ENCODE data around the gene TTC7B.

The TTC7B gene

GRCh38 chr14:90658541-90658967 lies 157.7 kb downstream of the TTC7B start:
- Histone ChIP-seq H3K27me3 (ENCODE audit: control insufficient read depth, insufficient read depth, low read length) (no peaks in the 10 kb centered on the region), H3K36me3 (ENCODE audit: control insufficient read depth, insufficient read depth, low read length) (no peaks in the 10 kb centered on the region), H3K9me3 (ENCODE audit: control insufficient read depth, insufficient read depth, low read length) (no peaks in the 10 kb centered on the region), H3K4me3 (ENCODE audit: low read depth, low read length) (no peak overlapping the region), H3K9ac (ENCODE audit: low read depth, low read length) (no peak overlapping the region), H3K4me1 (ENCODE audit: control insufficient read depth, insufficient read depth, low read length) (peaks cover 2% of the 10 kb centered on the region)

- no peak overlapping the region for H3K9ac ChIP-seq (ENCODE audit: low read depth, low read length)
- no peaks in the 10 kb centered on the region for H3K27me3 ChIP-seq (ENCODE audit: control insufficient read depth, insufficient read depth, low read length)
Observed at GRCh38 chr14:90656973-90657372, 159.3 kb downstream of the TTC7B start.

GRCh38 chr14:90655829-90656228 lies 160.4 kb downstream of the TTC7B start:
- Histone ChIP-seq H3K36me3 (ENCODE audit: control insufficient read depth, insufficient read depth, low read length) (no peaks in the 10 kb centered on the region), H3K4me3 (ENCODE audit: low read depth, low read length) (no peak overlapping the region), H3K27me3 (ENCODE audit: control insufficient read depth, insufficient read depth, low read length) (no peaks in the 10 kb centered on the region), H3K9me3 (ENCODE audit: control insufficient read depth, insufficient read depth, low read length) (no peaks in the 10 kb centered on the region), H3K9ac (ENCODE audit: low read depth, low read length) (no peak overlapping the region), H3K4me1 (ENCODE audit: control insufficient read depth, insufficient read depth, low read length) (peaks cover 3% of the 10 kb centered on the region)

More at GRCh38 chr14:90656973-90657372, 159.3 kb downstream of the TTC7B start:
- no peaks in the 10 kb centered on the region for H3K9me3 ChIP-seq (ENCODE audit: control insufficient read depth, insufficient read depth, low read length)
- no peak overlapping the region for H3K4me3 ChIP-seq (ENCODE audit: low read depth, low read length)
- H3K4me1 ChIP-seq (ENCODE audit: control insufficient read depth, insufficient read depth, low read length) = peaks cover 3% of the 10 kb centered on the region
- no peaks in the 10 kb centered on the region for H3K36me3 ChIP-seq (ENCODE audit: control insufficient read depth, insufficient read depth, low read length)

GRCh38 chr14:90654831-90655276 lies 161.4 kb downstream of the TTC7B start:
- Histone ChIP-seq H3K36me3 (ENCODE audit: control insufficient read depth, insufficient read depth, low read length) (no peaks in the 10 kb centered on the region), H3K4me1 (ENCODE audit: control insufficient read depth, insufficient read depth, low read length) (peaks cover 3% of the 10 kb centered on the region), H3K9ac (ENCODE audit: low read depth, low read length) (no peak overlapping the region), H3K4me3 (ENCODE audit: low read depth, low read length) (no peak overlapping the region), H3K9me3 (ENCODE audit: control insufficient read depth, insufficient read depth, low read length) (no peaks in the 10 kb centered on the region), H3K27me3 (ENCODE audit: control insufficient read depth, insufficient read depth, low read length) (no peaks in the 10 kb centered on the region)

- Histone ChIP-seq H3K36me3 (ENCODE audit: control insufficient read depth, insufficient read depth, low read length) (no peaks in the 10 kb centered on the region), H3K4me3 (ENCODE audit: low read depth, low read length) (no peak overlapping the region), H3K4me1 (ENCODE audit: control insufficient read depth, insufficient read depth, low read length) (peaks cover 7% of the 10 kb centered on the region), H3K9ac (ENCODE audit: low read depth, low read length) (no peak overlapping the region), H3K9me3 (ENCODE audit: control insufficient read depth, insufficient read depth, low read length) (no peaks in the 10 kb centered on the region), H3K27me3 (ENCODE audit: control insufficient read depth, insufficient read depth, low read length) (no peaks in the 10 kb centered on the region)
Observed at GRCh38 chr14:90652626-90653025, 163.6 kb downstream of the TTC7B start.

GRCh38 chr14:90651976-90652560 lies 164.2 kb downstream of the TTC7B start:
- Histone ChIP-seq H3K9me3 (ENCODE audit: control insufficient read depth, insufficient read depth, low read length) (no peaks in the 10 kb centered on the region), H3K36me3 (ENCODE audit: control insufficient read depth, insufficient read depth, low read length) (no peaks in the 10 kb centered on the region), H3K4me1 (ENCODE audit: control insufficient read depth, insufficient read depth, low read length) (peaks cover 8% of the 10 kb centered on the region), H3K4me3 (ENCODE audit: low read depth, low read length) (no peak overlapping the region), H3K9ac (ENCODE audit: low read depth, low read length) (no peak overlapping the region), H3K27me3 (ENCODE audit: control insufficient read depth, insufficient read depth, low read length) (no peaks in the 10 kb centered on the region)

- no peaks in the 10 kb centered on the region for H3K9me3 ChIP-seq (ENCODE audit: control insufficient read depth, insufficient read depth, low read length)
- no peak overlapping the region for H3K9ac ChIP-seq (ENCODE audit: low read depth, low read length)
- H3K36me3 ChIP-seq (ENCODE audit: control insufficient read depth, insufficient read depth, low read length) = no peaks in the 10 kb centered on the region
- no peaks in the 10 kb centered on the region for H3K27me3 ChIP-seq (ENCODE audit: control insufficient read depth, insufficient read depth, low read length)
- H3K4me1 ChIP-seq (ENCODE audit: control insufficient read depth, insufficient read depth, low read length) = peaks cover 8% of the 10 kb centered on the region
- no peak overlapping the region for H3K4me3 ChIP-seq (ENCODE audit: low read depth, low read length)
Observed at GRCh38 chr14:90651271-90651804, 164.9 kb downstream of the TTC7B start.

GRCh38 chr14:90649557-90650135 lies 166.6 kb downstream of the TTC7B start:
- H3K36me3 ChIP-seq (ENCODE audit: control insufficient read depth, insufficient read depth, low read length) = no peaks in the 10 kb centered on the region
- H3K4me1 ChIP-seq (ENCODE audit: control insufficient read depth, insufficient read depth, low read length) = peaks cover 13% of the 10 kb centered on the region
- no peak overlapping the region for H3K9ac ChIP-seq (ENCODE audit: low read depth, low read length)
- H3K9me3 ChIP-seq (ENCODE audit: control insufficient read depth, insufficient read depth, low read length) = no peaks in the 10 kb centered on the region
- H3K4me3 ChIP-seq (ENCODE audit: low read depth, low read length) = no peak overlapping the region
- no peaks in the 10 kb centered on the region for H3K27me3 ChIP-seq (ENCODE audit: control insufficient read depth, insufficient read depth, low read length)

- no peaks in the 10 kb centered on the region for H3K36me3 ChIP-seq (ENCODE audit: control insufficient read depth, insufficient read depth, low read length)
- peaks cover 13% of the 10 kb centered on the region for H3K4me1 ChIP-seq (ENCODE audit: control insufficient read depth, insufficient read depth, low read length)
- H3K4me3 ChIP-seq (ENCODE audit: low read depth, low read length) = no peak overlapping the region
Observed at GRCh38 chr14:90649083-90649482, 167.1 kb downstream of the TTC7B start.

GRCh38 chr14:90648421-90648820 lies 167.8 kb downstream of the TTC7B start:
- no peak overlapping the region for H3K4me3 ChIP-seq (ENCODE audit: low read depth, low read length)
- H3K4me1 ChIP-seq (ENCODE audit: control insufficient read depth, insufficient read depth, low read length) = peaks cover 13% of the 10 kb centered on the region
- H3K9me3 ChIP-seq (ENCODE audit: control insufficient read depth, insufficient read depth, low read length) = no peaks in the 10 kb centered on the region

More at GRCh38 chr14:90649083-90649482, 167.1 kb downstream of the TTC7B start:
- Histone ChIP-seq H3K9me3 (ENCODE audit: control insufficient read depth, insufficient read depth, low read length) (no peaks in the 10 kb centered on the region), H3K27me3 (ENCODE audit: control insufficient read depth, insufficient read depth, low read length) (no peaks in the 10 kb centered on the region), H3K9ac (ENCODE audit: low read depth, low read length) (no peak overlapping the region)

GRCh38 chr14:90647473-90648005 lies 168.7 kb downstream of the TTC7B start:
- H3K4me1 ChIP-seq (ENCODE audit: control insufficient read depth, insufficient read depth, low read length) = peaks cover 17% of the 10 kb centered on the region
- no peaks in the 10 kb centered on the region for H3K9me3 ChIP-seq (ENCODE audit: control insufficient read depth, insufficient read depth, low read length)
- H3K4me3 ChIP-seq (ENCODE audit: low read depth, low read length) = no peak overlapping the region
- H3K9ac ChIP-seq (ENCODE audit: low read depth, low read length) = no peak overlapping the region
- no peaks in the 10 kb centered on the region for H3K36me3 ChIP-seq (ENCODE audit: control insufficient read depth, insufficient read depth, low read length)
- H3K27me3 ChIP-seq (ENCODE audit: control insufficient read depth, insufficient read depth, low read length) = no peaks in the 10 kb centered on the region

More at GRCh38 chr14:90648421-90648820, 167.8 kb downstream of the TTC7B start:
- no peak overlapping the region for H3K9ac ChIP-seq (ENCODE audit: low read depth, low read length)
- H3K27me3 ChIP-seq (ENCODE audit: control insufficient read depth, insufficient read depth, low read length) = no peaks in the 10 kb centered on the region
- no peaks in the 10 kb centered on the region for H3K36me3 ChIP-seq (ENCODE audit: control insufficient read depth, insufficient read depth, low read length)
